HepG2 (cell line): ENCODE measurements around the gene TRAIP. TPM values are rescaled to one million over a fixed set of nuclear protein-coding genes. Genes with fewer than 3 reads are reported as not detected.

Experiments
- ATAD3A ChIP-seq: sonication (generic); formaldehyde crosslinking; IDR thresholded peaks from 2 replicates; pipeline ENCODE4 v1.4.0; 2020; ENCODE audit warnings: missing genetic modification reagents
- FOXP1 ChIP-seq, 2 experiments: fragments of 450-650 bp in 1 of 2; IDR thresholded peaks; 2 replicates each; pipeline ENCODE4 v1.6.1; 2017 to 2018; ENCODE audit warnings: antibody characterized with exemption in 1 of 2
- HNF4A ChIP-seq: sonication (generic); formaldehyde crosslinking; IDR thresholded peaks from 2 replicates; pipeline ENCODE4 v1.4.0; 2020; ENCODE audit warnings: missing genetic modification reagents
- KDM4B ChIP-seq: sonication (generic); formaldehyde crosslinking; IDR thresholded peaks from 2 replicates; pipeline ENCODE4 v1.4.0; 2020; ENCODE audit warnings: missing genetic modification reagents
- MTA1 ChIP-seq: sonication (generic); formaldehyde crosslinking; IDR thresholded peaks from 2 replicates; pipeline ENCODE4 v1.4.0; 2020; ENCODE audit warnings: missing genetic modification reagents, mild to moderate bottlenecking, borderline replicate concordance
- NFIC ChIP-seq: IDR thresholded peaks from 2 replicates; pipeline ENCODE4 v1.6.1; 2012; ENCODE audit warnings: mild to moderate bottlenecking, low read length, inconsistent platforms
- NR2F1 ChIP-seq, 2 experiments: fragments of 450-650 bp in 1 of 2; formaldehyde crosslinking in 1 of 2; IDR thresholded peaks; 2 replicates each; pipeline versions ENCODE4 v1.5.0 to v1.6.1; 2016 to 2020; ENCODE audit warnings: mild to moderate bottlenecking in 1 of 2, missing compliant biosample characterization in 1 of 2, missing genetic modification reagents in 1 of 2, moderate library complexity in 1 of 2
- SRY ChIP-seq: sonication (generic); formaldehyde crosslinking; IDR thresholded peaks from 2 replicates; pipeline ENCODE4 v1.8.0; 2022; ENCODE audit warnings: mild to moderate bottlenecking, missing genetic modification reagents
- TSC22D2 ChIP-seq: sonication (generic); formaldehyde crosslinking; IDR thresholded peaks from 2 replicates; pipeline ENCODE4 v1.5.1; 2020; ENCODE audit warnings: missing genetic modification reagents, mild to moderate bottlenecking, borderline replicate concordance
- ZFP36L2 ChIP-seq: sonication (generic); formaldehyde crosslinking; IDR thresholded peaks from 2 replicates; pipeline ENCODE4 v1.4.0; 2020; ENCODE audit warnings: missing genetic modification reagents
- ZNF337 ChIP-seq: sonication (generic); formaldehyde crosslinking; IDR thresholded peaks from 2 replicates; pipeline ENCODE4 v1.5.1; 2020; ENCODE audit warnings: missing genetic modification reagents, low read depth, mild to moderate bottlenecking, borderline replicate concordance
- ZNF343 ChIP-seq: sonication (generic); formaldehyde crosslinking; IDR thresholded peaks from 2 replicates; pipeline ENCODE4 v1.4.0; 2020; ENCODE audit warnings: mild to moderate bottlenecking, missing genetic modification reagents
- ZNF446 ChIP-seq: sonication (generic); formaldehyde crosslinking; IDR thresholded peaks from 2 replicates; pipeline ENCODE4 v1.5.0; 2020; ENCODE audit warnings: mild to moderate bottlenecking, missing genetic modification reagents
- ZNF496 ChIP-seq: sonication (generic); formaldehyde crosslinking; IDR thresholded peaks from 2 replicates; pipeline ENCODE4 v1.8.1; 2023; ENCODE audit warnings: mild to moderate bottlenecking, moderate library complexity, missing genetic modification reagents; ENCODE audit not compliant: insufficient replicate concordance
- ZNF749 ChIP-seq: sonication (generic); formaldehyde crosslinking; IDR thresholded peaks from 2 replicates; pipeline ENCODE4 v1.8.0; 2022; ENCODE audit warnings: mild to moderate bottlenecking, missing genetic modification reagents, moderate library complexity, borderline replicate concordance
- ZSCAN30 ChIP-seq: sonication (generic); formaldehyde crosslinking; IDR thresholded peaks from 2 replicates; pipeline ENCODE4 v1.5.0; 2020; ENCODE audit warnings: mild to moderate bottlenecking, missing genetic modification reagents
- polyA plus RNA-seq, 8 experiments: library from polyadenylated mRNA; depleted of rRNA in 3 of 8; stranded (reverse) in 7 of 8; unstranded in 1 of 8; fragments of >200 nt; fragmentation: Illumina TruSeq in 4 of 8; extraction: Trizol in 4 of 8; gene quantifications; 2 replicates each; pipeline versions ENCODE4 v1.2.1 to v1.2.3, GENCODE V29; 2011 to 2016; ENCODE audit warnings: low read depth in 4 of 8, missing spikeins in 1 of 8, mixed read lengths in 1 of 8; ENCODE audit not compliant: insufficient read depth in 1 of 8
- total RNA-seq, 5 experiments: library from RNA; depleted of rRNA; stranded (reverse); fragments of >200 nt; fragmentation: Illumina TruSeq; extraction: Trizol; gene quantifications; 2 replicates each; pipeline ENCODE4 v1.2.3, GENCODE V29; 2016; ENCODE audit warnings: low read depth in 1 of 5
- TF ChIP-seq, protein P1 (sequence below), 2 experiments: sonication (generic) in 1 of 2; formaldehyde crosslinking in 1 of 2; IDR thresholded peaks; 2 replicates each; pipeline versions ENCODE4 v1.6.1 to v1.9.0; 2014 to 2022; ENCODE audit warnings: antibody characterized with exemption in 1 of 2, borderline replicate concordance in 1 of 2, inconsistent platforms in 1 of 2, low read depth in 1 of 2, missing genetic modification reagents in 1 of 2
- TF ChIP-seq, protein P2 (sequence below): sonication (generic); formaldehyde crosslinking; IDR thresholded peaks from 2 replicates; pipeline ENCODE4 v1.8.0; 2022; ENCODE audit warnings: missing genetic modification reagents, low read depth, mild to moderate bottlenecking, borderline replicate concordance
- TF ChIP-seq, protein P3 (sequence below): sonication (generic); formaldehyde crosslinking; IDR thresholded peaks from 2 replicates; pipeline ENCODE4 v1.4.0; 2020; ENCODE audit warnings: missing genetic modification reagents; ENCODE audit errors: not compliant biosample characterization
- TF ChIP-seq, protein P4 (sequence below): sonication (generic); formaldehyde crosslinking; IDR thresholded peaks from 2 replicates; pipeline ENCODE4 v1.4.0; 2020; ENCODE audit warnings: missing genetic modification reagents, borderline replicate concordance

TRAIP gene
- total and polyA plus RNA-seq, 2 of the 13 experiments (the other 11 are each of a cell fraction or from before 2014, with no cell fraction given): 13.9 to 23.9 TPM

DNA sequence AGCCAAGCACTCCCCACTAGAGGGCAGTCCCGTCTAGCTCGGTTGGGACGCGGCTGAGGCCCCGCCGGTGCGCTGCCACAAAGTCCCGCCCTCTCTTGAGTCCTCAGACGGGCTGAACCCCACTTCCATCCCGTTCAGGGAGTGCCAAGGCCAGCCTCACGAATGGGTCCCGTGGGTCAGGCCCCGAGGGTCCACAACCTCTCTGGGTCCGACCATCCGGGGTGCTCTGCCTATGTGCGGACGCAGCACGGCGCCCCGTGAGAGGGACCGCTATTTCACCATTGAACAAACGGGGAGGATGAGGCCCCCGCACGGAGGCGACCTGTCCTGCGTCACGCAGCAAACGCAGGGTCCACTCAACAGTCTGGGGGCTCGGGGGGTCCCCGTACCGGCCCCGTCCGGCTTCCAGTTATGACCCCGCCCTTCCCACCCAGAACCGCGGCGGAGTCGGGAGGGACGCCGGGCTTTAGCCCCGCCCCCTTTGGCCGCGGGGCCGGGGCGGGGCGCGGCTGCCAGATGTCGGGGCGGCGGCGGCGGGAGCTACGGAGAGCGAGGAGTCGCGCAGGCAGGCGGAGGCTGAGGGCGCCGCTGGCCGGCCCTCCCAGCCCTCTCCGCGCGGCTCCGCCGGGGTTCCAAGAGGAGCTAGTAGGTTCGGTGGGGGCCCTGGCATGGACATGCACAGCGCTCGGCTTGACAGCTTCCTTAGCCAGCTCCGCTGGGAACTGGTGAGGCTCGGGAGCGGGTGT lies 53.5 kb downstream of the TRAIP start, which contains the start of gene INKA1 (continued):
- TF ChIP-seq NR2F1 (CRISPR knock-in tag; IDR thresholded peaks at IDR 0.05): no peak
- no peak for TF ChIP-seq ZFP36L2 (CRISPR knock-in tag)
- TF ChIP-seq, protein P1, sequence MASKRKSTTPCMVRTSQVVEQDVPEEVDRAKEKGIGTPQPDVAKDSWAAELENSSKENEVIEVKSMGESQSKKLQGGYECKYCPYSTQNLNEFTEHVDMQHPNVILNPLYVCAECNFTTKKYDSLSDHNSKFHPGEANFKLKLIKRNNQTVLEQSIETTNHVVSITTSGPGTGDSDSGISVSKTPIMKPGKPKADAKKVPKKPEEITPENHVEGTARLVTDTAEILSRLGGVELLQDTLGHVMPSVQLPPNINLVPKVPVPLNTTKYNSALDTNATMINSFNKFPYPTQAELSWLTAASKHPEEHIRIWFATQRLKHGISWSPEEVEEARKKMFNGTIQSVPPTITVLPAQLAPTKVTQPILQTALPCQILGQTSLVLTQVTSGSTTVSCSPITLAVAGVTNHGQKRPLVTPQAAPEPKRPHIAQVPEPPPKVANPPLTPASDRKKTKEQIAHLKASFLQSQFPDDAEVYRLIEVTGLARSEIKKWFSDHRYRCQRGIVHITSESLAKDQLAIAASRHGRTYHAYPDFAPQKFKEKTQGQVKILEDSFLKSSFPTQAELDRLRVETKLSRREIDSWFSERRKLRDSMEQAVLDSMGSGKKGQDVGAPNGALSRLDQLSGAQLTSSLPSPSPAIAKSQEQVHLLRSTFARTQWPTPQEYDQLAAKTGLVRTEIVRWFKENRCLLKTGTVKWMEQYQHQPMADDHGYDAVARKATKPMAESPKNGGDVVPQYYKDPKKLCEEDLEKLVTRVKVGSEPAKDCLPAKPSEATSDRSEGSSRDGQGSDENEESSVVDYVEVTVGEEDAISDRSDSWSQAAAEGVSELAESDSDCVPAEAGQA (IDR thresholded peaks at IDR 0.05; ENCODE audit: low read depth): peak; percentile 31; the same call in 1 of the 2 replicates
- TF ChIP-seq, protein P1 (CRISPR knock-in tag; IDR thresholded peaks at IDR 0.05; ENCODE audit: borderline replicate concordance): no peak
- TF ChIP-seq ZNF496: no peak
- 0 out of 2 replicates have a peak, but pooled peaks have one; percentile 44 for TF ChIP-seq ZNF446 (CRISPR knock-in tag)
- TF ChIP-seq NFIC: no peak
- no peak for TF ChIP-seq TSC22D2
- TF ChIP-seq ATAD3A (CRISPR knock-in tag): no peak
- 0 out of 2 replicates have a peak, but pooled peaks have one; percentile 56 for TF ChIP-seq ZNF337 (CRISPR knock-in tag)
- no peak for TF ChIP-seq ZNF343 (CRISPR knock-in tag)
- TF ChIP-seq, protein P2, sequence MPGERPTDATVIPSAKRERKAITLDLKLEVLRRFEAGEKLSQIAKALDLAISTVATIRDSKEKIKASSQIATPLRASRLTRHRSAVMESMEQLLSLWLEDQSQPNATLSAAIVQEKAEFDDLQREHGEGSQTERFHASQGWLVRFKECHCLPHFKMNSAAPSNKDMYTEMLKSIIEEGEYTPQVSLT (CRISPR knock-in tag): no peak
- 0 out of 2 replicates have a peak, but pooled peaks have one; percentile 35 for TF ChIP-seq HNF4A
- 0 out of 2 replicates have a peak, but pooled peaks have one; percentile 20 for TF ChIP-seq SRY (CRISPR knock-in tag)
- TF ChIP-seq ZNF749 (CRISPR knock-in tag): no peak
- TF ChIP-seq KDM4B: peak; percentile 74; the same call in 1 of the 2 replicates
- no peak for TF ChIP-seq ZSCAN30 (CRISPR knock-in tag)
- TF ChIP-seq, protein P3, sequence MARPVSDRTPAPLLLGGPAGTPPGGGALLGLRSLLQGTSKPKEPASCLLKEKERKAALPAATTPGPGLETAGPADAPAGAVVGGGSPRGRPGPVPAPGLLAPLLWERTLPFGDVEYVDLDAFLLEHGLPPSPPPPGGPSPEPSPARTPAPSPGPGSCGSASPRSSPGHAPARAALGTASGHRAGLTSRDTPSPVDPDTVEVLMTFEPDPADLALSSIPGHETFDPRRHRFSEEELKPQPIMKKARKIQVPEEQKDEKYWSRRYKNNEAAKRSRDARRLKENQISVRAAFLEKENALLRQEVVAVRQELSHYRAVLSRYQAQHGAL (CRISPR knock-in tag): peak; percentile 52
- TF ChIP-seq MTA1 (CRISPR knock-in tag): peak; percentile 52; the same call in 1 of the 2 replicates
- TF ChIP-seq FOXP1 (IDR thresholded peaks at IDR 0.05): no peak
- no peak for TF ChIP-seq FOXP1 (CRISPR knock-in tag; IDR thresholded peaks at IDR 0.05)
- TF ChIP-seq, protein P4, sequence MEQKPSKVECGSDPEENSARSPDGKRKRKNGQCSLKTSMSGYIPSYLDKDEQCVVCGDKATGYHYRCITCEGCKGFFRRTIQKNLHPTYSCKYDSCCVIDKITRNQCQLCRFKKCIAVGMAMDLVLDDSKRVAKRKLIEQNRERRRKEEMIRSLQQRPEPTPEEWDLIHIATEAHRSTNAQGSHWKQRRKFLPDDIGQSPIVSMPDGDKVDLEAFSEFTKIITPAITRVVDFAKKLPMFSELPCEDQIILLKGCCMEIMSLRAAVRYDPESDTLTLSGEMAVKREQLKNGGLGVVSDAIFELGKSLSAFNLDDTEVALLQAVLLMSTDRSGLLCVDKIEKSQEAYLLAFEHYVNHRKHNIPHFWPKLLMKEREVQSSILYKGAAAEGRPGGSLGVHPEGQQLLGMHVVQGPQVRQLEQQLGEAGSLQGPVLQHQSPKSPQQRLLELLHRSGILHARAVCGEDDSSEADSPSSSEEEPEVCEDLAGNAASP: peak; percentile 43; the same call in 1 of the 2 replicates
